ENCODE measurements around the gene FOXJ1.

- TF ChIP-seq CTCF (IDR thresholded peaks at IDR 0.05) (no peak), EP300 (IDR thresholded peaks at IDR 0.05; ENCODE audit: low read depth) (no peak), POLR2A (IDR thresholded peaks at IDR 0.05) (no peak)
These were observed 47.0 kb downstream of the FOXJ1 start for GRCh38 chr17:76094046-76094445.
